Muscle of back (tissue), 11 donors: ENCODE results near the gene KCMF1. TPM values are rescaled to one million over a fixed set of nuclear protein-coding genes. Genes with fewer than 3 reads are reported as not detected.

Experiments
- DNase-seq, 3 donors: peaks; one replicate each; pipeline versions ENCODE4 v3.0.0 to v3.0.0-alpha.2; 2013
- polyA plus RNA-seq, 10 donors: library from polyadenylated mRNA; unstranded; fragments of 120-200 nt; gene quantifications; one replicate each; pipeline ENCODE4 v1.2.1, GENCODE V29; 2013; ENCODE audit not compliant: insufficient read length in 10 of 10

KCMF1 gene
- polyA plus RNA-seq, 10 donors, result 36.0 to 56.3 (median 46.3) TPM

DNA sequence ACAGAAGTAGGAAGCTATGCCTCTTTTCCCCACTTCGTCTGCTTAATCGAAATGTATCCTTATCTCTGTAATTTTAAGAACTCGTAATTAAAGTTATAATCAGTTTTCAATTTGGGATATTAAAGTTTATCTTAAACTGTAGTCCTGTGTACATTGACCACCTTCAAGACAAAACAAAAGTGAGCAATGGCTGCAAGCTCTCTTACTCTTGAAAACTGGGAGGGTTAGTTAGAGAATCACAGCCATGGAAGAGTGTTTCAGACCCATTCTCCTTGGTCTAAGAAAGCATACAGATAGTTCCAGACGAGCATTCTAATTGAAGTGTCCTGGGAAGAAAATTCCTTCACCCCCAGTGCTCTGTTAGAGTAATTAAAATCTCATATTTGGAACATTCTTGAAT is 2.0 kb downstream of the KCMF1 start:
- DNase-seq, result no peak

- no peak for DNase-seq
Observed at GRCh38 chr2:84980263-84980983, 9.5 kb downstream of the KCMF1 start.

- DNase-seq, result no peak
Observed at GRCh38 chr2:84986018-84986417, 15.1 kb downstream of the KCMF1 start.

DNA sequence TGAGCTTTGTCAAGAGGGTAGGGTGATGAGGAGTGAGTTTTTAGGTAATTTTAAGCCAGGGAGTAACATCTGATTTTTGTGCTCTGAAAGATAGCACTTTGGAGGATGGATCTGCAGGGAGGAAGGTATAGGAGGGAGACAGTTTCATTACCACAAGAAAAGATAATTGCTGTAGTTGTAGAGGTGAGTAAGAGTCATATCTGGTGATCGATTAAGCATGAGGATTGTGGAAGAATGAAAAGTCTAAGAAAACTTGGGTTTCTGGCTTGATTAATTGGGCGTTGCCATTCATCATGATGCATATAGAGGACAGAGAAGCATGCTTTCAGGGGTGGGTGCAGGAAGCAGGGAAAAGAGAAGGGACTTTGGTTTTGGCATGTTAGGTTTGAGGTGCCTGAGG is 18.5 kb downstream of the KCMF1 start:
- no peak for DNase-seq

DNA sequence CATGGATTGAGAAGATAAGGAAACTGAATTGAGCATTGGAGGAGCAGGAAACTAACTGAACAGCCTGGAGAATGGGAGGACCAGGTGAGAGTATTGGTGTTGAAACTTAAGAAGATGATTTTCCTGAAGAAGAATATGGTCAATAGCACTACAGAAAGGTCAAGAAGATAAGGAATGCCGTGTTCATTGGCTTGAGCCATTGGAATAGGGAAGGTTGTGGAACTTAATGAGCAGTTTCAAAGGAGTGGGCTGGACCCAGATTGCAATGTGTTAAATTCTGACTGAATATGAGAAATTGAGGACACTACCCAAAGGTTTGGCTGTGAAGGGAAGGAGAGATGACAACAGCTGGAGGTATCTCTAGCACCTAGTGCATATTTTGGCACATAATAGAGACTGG is 19.0 kb downstream of the KCMF1 start:
- no peak for DNase-seq

- DNase-seq, result peak in 1 of 3 donors; percentile 54
Observed at GRCh38 chr2:84991404-84992160, 20.6 kb downstream of the KCMF1 start.

DNA sequence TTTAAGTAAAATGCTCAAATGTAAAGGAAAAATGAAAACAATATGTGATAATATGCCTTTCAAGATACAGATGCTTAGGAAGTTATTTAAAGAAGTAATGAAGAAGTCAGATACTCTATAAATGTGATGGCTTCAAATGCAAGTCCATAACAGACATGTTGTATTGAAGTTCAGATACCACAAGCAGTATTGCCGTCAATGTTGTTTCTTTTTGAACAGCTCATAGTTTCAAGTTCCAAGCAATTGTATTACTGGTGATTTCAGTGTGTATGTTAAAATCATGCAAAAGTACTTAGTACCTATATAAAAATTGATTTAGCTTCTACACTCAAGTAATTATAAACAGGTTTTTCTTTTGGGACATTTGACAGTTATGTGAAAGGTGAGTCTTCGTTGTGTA is 24.9 kb downstream of the KCMF1 start:
- no peak for DNase-seq

DNA sequence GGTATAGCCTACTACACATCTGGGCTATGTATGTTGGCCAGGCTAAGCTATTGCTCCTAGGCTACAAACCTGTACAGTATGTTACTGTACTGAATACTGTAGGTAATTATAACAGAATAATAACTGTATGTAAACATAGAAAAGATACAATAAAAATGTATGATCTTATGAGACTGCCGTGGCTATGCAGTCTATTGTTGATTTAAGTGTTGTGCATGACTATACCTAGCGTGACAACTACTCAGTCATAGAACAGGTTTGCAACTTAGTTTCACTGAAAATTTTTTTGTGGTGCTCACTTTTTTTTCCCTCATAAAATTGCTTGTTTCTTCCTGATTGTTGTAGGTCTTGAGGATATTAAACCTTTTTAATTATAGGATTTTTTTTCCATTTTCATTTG is 25.9 kb downstream of the KCMF1 start:
- no peak for DNase-seq

GRCh38 chr2:84999553-84999955 is 28.6 kb downstream of the KCMF1 start:
- no peak for DNase-seq

DNA sequence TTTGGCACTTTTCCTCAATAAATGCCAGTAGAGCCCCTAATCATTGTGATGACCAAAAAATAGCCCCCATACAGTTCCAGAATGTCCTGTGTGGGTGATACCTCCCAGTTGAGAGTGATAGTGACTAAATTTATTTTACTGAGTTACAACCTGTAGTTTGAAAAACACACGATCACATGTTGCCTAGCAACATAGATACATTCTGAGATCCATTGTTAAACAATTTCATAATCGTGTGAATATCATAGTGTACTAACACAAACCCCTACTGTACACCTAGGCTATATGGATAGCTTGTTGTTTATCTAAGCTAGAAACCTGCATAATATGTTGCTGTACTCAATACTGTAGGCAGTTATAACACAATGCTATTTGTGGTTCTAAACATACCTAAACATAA is 30.6 kb downstream of the KCMF1 start:
- DNase-seq, result no peak

- no peak for DNase-seq
Observed at GRCh38 chr2:85002534-85002933, 31.6 kb downstream of the KCMF1 start.

DNA sequence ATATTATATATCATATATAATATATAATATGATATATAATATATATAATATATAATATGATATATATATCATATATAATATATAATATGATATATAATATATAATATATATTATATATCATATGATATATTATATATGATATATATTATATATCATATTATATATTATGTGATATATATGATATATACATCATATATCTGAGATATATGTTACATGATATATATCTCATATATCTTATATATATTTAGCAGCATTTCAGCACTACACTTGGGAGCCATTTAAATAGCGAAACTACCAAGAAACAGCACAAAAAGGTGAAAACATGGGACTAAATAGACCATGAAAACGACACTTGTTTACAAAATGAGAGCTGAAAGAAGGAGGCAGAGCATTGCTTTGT is 37.3 kb downstream of the KCMF1 start:
- no peak for DNase-seq

DNA sequence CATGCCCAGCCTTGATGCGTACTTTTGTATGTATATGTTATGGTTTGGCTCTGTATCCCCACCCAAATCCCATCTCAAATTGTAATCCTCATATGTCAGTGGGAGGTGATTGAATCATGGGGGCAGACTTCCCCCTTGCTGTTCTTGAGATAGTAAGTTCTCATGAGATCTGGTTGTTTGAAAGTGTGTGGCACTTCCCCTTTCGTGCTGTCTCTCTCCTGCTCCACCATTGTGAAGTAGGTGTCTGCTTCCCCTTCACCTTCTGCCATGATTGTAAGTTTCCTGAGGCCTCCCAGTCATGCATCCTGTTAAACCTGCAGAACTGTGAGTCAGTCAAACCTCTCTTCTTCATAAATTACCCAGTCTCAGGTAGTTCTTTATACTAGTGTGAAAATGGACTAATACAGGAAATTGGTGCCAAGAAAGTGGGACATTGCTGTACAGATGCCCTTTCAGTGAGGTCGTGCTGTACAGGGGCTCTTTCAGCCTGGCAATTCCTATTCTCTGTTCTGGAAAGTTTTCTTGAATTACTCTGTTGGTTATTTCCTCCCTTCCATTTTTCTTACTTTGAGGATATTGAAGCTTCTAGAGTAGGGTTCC is 38.2 kb downstream of the KCMF1 start:
- no peak for DNase-seq

DNA sequence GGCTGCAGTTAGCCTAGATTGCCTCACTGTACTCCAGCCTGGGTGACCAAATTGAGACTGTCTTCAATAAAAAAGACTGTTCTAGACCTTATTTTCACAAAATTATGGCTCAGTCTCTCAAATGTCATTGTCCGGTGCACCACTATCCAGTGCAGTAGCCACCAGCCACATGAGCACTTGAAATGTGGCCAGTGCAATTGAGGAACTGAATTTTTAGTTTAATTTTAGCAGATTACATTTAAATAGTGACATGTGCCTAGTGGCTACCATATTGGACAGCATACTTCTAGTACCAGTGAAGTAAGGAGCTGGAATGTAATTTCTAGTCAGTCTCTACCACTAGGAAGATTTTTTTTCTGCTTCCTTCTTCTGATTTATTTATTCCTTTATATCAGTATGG is 39.4 kb downstream of the KCMF1 start:
- no peak for DNase-seq

- DNase-seq, result no peak
Observed at GRCh38 chr2:85011098-85011497, 40.1 kb downstream of the KCMF1 start.

- DNase-seq, result no peak
Observed at GRCh38 chr2:85011747-85012146, 40.8 kb downstream of the KCMF1 start.

- no peak for DNase-seq
Observed at GRCh38 chr2:85012431-85012830, 41.5 kb downstream of the KCMF1 start.

DNA sequence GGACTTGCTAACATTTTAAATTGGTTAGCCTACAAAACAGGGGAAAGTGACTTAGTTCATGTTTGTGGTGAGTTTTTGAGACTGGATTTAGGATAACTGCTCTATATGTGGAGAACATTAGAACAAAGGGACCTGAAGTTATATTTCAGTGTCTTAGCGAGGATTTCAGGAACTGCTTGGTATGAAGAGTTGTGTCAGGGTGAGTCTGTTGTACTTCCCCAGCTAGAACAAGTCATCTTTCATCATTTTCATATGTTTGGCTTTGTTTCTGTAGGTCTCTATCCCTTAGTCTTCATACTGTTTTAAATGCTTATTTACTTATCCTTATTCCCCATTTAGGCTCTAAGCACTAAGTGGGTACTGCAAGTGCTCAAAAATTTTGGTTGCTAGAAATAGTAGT is 41.9 kb downstream of the KCMF1 start:
- DNase-seq, result no peak

DNA sequence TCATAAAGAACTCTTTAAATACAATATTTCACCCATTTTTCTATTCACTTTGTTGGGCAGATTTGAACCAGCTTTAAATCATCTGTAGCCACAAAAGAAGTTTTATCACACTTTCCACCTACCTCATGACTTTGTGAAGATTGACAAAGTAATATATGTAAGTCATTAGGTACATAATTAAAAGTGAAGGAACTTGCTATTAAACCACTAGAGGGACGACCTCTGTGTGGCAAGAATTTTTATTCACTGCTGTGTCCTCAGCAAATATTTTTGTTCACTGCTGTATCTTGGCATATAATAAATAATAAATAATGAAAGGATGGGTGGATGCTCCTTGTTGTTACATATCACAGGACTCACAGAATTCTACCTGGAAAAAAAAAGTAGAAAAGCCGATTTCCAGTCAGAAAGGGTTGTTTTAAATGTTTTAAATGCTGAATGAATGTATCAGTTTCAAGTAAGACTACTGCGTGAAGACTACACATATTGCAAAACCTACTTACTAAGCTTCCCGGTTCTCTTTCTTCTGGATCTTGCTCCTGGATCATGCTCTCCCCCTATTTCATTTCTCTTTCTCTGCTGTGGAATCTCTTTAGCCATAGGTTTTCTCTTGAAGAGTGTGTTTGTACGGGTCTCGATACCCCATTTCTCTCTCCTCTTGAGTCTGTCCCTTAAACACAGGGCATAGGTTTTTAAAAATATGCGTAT is 44.8 kb downstream of the KCMF1 start:
- no peak for DNase-seq

DNA sequence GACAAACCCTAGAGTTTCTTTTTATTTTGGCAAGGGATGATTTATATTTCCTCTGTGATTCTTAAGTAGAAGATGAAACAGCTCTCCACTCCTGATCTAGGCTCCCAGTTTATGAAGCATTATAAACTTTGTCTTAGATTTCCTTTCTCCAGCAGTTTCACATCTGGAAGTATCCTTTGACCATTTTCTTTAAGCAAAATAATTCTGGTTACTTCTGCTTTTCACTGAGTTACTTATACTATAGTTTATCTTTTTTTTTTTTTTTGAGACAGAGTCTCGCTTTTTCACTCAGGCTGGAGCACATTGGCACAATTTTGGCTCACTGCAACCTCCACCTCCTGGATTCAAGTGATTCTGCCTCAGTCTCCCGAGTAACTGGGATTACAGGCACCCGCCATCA is 45.5 kb downstream of the KCMF1 start:
- DNase-seq, result no peak

DNA sequence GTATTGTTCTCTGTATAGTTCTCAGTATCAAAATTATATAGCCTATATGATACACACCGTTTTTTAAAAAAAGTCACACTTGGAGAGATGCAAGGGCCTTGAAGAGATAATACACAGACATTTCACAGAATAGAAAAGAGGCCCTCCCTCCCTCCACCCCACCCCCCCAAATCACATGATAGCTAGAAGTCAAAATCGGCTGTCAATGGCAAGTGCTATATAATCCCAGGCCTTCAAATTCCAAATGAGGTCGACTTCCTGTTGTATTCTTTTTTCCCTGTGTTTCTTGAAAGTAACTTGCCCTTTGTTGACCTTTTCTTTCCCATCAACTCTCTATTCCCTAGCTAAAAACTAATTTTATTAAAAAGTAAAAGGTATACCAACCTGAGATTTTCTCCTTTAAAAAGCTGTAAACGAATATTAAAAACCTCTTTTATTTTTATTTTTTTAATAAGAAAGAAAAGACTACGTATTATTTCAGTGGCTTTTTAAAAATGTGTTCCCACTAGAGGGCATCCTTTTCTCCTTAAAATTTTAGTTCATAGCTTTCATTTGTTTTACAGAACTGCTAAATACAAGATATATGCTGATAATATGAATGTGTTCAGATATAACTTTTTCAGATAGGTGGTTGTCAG is 46.6 kb downstream of the KCMF1 start:
- DNase-seq, result peak in 2 of 3 donors; percentile 16 to 42

- no peak for DNase-seq
Observed at GRCh38 chr2:85018049-85018447, 47.1 kb downstream of the KCMF1 start.
